ENCODE results near the gene SMPD3.
A peak's percentile ranks its signal among the peaks of the same experiment; 100 is the strongest.

Gene SMPD3

GRCh38 chr16:68422396-68422960 is 25.8 kb downstream of the SMPD3 start:
- H3K27me3 ChIP-seq (replicated peaks; ENCODE audit: control insufficient read depth, insufficient read depth, low read length): no peaks in the 10 kb centered on the region
- DNase-seq (ENCODE audit: extremely low read depth, insufficient read length): no peak
- TF ChIP-seq, protein P1, sequence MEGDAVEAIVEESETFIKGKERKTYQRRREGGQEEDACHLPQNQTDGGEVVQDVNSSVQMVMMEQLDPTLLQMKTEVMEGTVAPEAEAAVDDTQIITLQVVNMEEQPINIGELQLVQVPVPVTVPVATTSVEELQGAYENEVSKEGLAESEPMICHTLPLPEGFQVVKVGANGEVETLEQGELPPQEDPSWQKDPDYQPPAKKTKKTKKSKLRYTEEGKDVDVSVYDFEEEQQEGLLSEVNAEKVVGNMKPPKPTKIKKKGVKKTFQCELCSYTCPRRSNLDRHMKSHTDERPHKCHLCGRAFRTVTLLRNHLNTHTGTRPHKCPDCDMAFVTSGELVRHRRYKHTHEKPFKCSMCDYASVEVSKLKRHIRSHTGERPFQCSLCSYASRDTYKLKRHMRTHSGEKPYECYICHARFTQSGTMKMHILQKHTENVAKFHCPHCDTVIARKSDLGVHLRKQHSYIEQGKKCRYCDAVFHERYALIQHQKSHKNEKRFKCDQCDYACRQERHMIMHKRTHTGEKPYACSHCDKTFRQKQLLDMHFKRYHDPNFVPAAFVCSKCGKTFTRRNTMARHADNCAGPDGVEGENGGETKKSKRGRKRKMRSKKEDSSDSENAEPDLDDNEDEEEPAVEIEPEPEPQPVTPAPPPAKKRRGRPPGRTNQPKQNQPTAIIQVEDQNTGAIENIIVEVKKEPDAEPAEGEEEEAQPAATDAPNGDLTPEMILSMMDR (IDR thresholded peaks at IDR 0.05; ENCODE audit: insufficient read depth, low read length, poor library complexity, severe bottlenecking): no peak
- H3K36me3 ChIP-seq (ENCODE audit: control insufficient read depth, insufficient read depth, low read length): no peaks in the 10 kb centered on the region
- no peak overlapping the region for H3K4me3 ChIP-seq (replicated peaks; ENCODE audit: low read depth, low read length)

- Histone ChIP-seq H3K4me3 (replicated peaks; ENCODE audit: low read depth, low read length) (no peak overlapping the region), H3K36me3 (ENCODE audit: control insufficient read depth, insufficient read depth, low read length) (no peaks in the 10 kb centered on the region), H3K27me3 (replicated peaks; ENCODE audit: control insufficient read depth, insufficient read depth, low read length) (no peaks in the 10 kb centered on the region)
- TF ChIP-seq, protein P1 (IDR thresholded peaks at IDR 0.05; ENCODE audit: insufficient read depth, low read length, poor library complexity, severe bottlenecking): no peak
- DNase-seq (ENCODE audit: extremely low read depth, insufficient read length): no peak
Observed at GRCh38 chr16:68421076-68421475, 27.2 kb downstream of the SMPD3 start.

DNA sequence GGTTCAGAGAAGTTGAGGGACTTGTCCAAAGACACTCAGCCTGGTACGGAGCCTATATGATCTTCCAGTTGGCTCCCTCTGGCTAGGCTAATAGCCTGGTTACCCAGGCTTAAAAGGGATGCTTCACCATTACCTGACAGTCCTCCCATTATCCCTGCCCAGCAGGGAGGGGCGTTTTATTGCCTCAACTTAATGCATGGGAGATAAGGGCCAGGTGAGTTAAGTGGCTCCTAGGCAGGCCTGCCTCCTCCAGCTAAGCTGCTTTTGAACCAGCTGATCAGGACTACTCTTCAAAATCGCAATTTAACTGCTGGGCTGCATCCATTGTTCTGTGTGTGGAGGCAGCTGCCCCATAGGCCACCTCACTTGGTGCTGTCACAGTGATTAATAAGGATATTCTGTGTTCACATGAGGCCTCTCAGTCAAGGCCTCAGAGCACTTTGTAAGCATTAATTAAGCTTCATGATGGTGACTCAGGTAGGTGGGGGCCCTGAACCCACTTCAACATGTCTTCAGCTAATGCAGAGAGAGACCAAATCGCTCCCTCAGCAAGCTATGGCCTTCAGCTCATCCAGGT is 27.9 kb downstream of the SMPD3 start:
- no peak for DNase-seq (ENCODE audit: extremely low read depth, insufficient read length)
- Histone ChIP-seq H3K27me3 (replicated peaks; ENCODE audit: control insufficient read depth, insufficient read depth, low read length) (no peaks in the 10 kb centered on the region), H3K4me3 (replicated peaks; ENCODE audit: low read depth, low read length) (no peak overlapping the region), H3K36me3 (ENCODE audit: control insufficient read depth, insufficient read depth, low read length) (no peaks in the 10 kb centered on the region)
- TF ChIP-seq, protein P1 (IDR thresholded peaks at IDR 0.05; ENCODE audit: insufficient read depth, low read length, poor library complexity, severe bottlenecking): no peak

- Histone ChIP-seq H3K27me3 (replicated peaks; ENCODE audit: control insufficient read depth, insufficient read depth, low read length) (no peaks in the 10 kb centered on the region), H3K4me3 (replicated peaks; ENCODE audit: low read depth, low read length) (peak overlapping the region; percentile 25; the same call in 1 of the 2 replicates), H3K36me3 (ENCODE audit: control insufficient read depth, insufficient read depth, low read length) (no peaks in the 10 kb centered on the region)
- DNase-seq (ENCODE audit: extremely low read depth, insufficient read length): peak; percentile 75
- TF ChIP-seq, protein P1 (IDR thresholded peaks at IDR 0.05; ENCODE audit: insufficient read depth, low read length, poor library complexity, severe bottlenecking): no peak
Observed at GRCh38 chr16:68417711-68418301, 30.5 kb downstream of the SMPD3 start.

GRCh38 chr16:68416057-68417046 is 32.0 kb downstream of the SMPD3 start:
- TF ChIP-seq, protein P1 (IDR thresholded peaks at IDR 0.05; ENCODE audit: insufficient read depth, low read length, poor library complexity, severe bottlenecking): no peak
- H3K4me3 ChIP-seq (replicated peaks; ENCODE audit: low read depth, low read length): no peak overlapping the region
- no peaks in the 10 kb centered on the region for H3K36me3 ChIP-seq (ENCODE audit: control insufficient read depth, insufficient read depth, low read length)
- DNase-seq (ENCODE audit: extremely low read depth, insufficient read length): no peak
- no peaks in the 10 kb centered on the region for H3K27me3 ChIP-seq (replicated peaks; ENCODE audit: control insufficient read depth, insufficient read depth, low read length)

Data from GM06990 (cell line).